ENCODE measurements around the gene RC3H1. TPM values are rescaled to one million over a fixed set of nuclear protein-coding genes. Genes with fewer than 3 reads are reported as not detected.

The RC3H1 gene
- total RNA-seq, 4 donors from 2014 or later: 26.2 to 37.3 (median 31.1) TPM

GRCh38 chr1:174031099-174031498 lies 8.9 kb upstream of the RC3H1 start:
- Histone ChIP-seq H3K36me3 (no peaks in the 10 kb centered on the region), H3K27ac (no peak overlapping the region), H3K4me1 (no peaks in the 10 kb centered on the region), H3K9me3 (no peaks in the 10 kb centered on the region), H3K27me3 (no peaks in the 10 kb centered on the region), H3K4me3 (no peak overlapping the region)
- no peak for DNase-seq
- no peak for TF ChIP-seq CTCF (IDR thresholded peaks at IDR 0.05)
- TF ChIP-seq POLR2A (IDR thresholded peaks at IDR 0.05): no peak

- Histone ChIP-seq H3K36me3 (no peaks in the 10 kb centered on the region), H3K27me3 (no peaks in the 10 kb centered on the region), H3K4me1 (peaks cover 0 to 5% (median 0%) of the 10 kb centered on the region in 4 donors), H3K27ac (no peak overlapping the region), H3K4me3 (no peak overlapping the region), H3K9me3 (no peaks in the 10 kb centered on the region)
- TF ChIP-seq POLR2A (IDR thresholded peaks at IDR 0.05) (no peak), CTCF (IDR thresholded peaks at IDR 0.05) (no peak)
- DNase-seq: no peak
These were observed 6.3 kb upstream of the RC3H1 start for GRCh38 chr1:174028495-174028894.

GRCh38 chr1:174023440-174023839 lies 1.3 kb upstream of the RC3H1 start:
- DNase-seq: peak in 1 of 3 donors; percentile 73
- no peaks in the 10 kb centered on the region for H3K27me3 ChIP-seq
- TF ChIP-seq CTCF (IDR thresholded peaks at IDR 0.05) (no peak), POLR2A (IDR thresholded peaks at IDR 0.05) (no peak)
- H3K4me1 ChIP-seq: peaks cover 0 to 36% (median 13%) of the 10 kb centered on the region in 4 donors
- no peaks in the 10 kb centered on the region for H3K36me3 ChIP-seq
- no peak overlapping the region for H3K4me3 ChIP-seq
- H3K9me3 ChIP-seq: no peaks in the 10 kb centered on the region
- H3K27ac ChIP-seq: peak overlapping the region in 3 of 4 donors; percentile 92 to 97 (median 93)

- Histone ChIP-seq H3K27ac (peak overlapping the region; percentile 92 to 97 (median 94)), H3K4me1 (peaks cover 0 to 41% (median 13%) of the 10 kb centered on the region in 4 donors), H3K4me3 (peak overlapping the region; percentile 80 to 97 (median 82)), H3K9me3 (no peaks in the 10 kb centered on the region), H3K27me3 (no peaks in the 10 kb centered on the region), H3K36me3 (no peaks in the 10 kb centered on the region)
- TF ChIP-seq POLR2A (IDR thresholded peaks at IDR 0.05) (no peak), CTCF (IDR thresholded peaks at IDR 0.05) (no peak)
- no peak for DNase-seq
These were observed 770 bp upstream of the RC3H1 start for GRCh38 chr1:174022976-174023277.

GRCh38 chr1:174021591-174022079 lies 522 bp downstream of the RC3H1 start:
- no peak for TF ChIP-seq POLR2A (IDR thresholded peaks at IDR 0.05)
- peak; percentile 66 to 74 (median 72) for DNase-seq
- peak overlapping the region; percentile 80 to 97 (median 82) for H3K4me3 ChIP-seq
- H3K27me3 ChIP-seq: no peaks in the 10 kb centered on the region
- no peaks in the 10 kb centered on the region for H3K9me3 ChIP-seq
- H3K4me1 ChIP-seq: peaks cover 0 to 54% (median 13%) of the 10 kb centered on the region in 4 donors
- no peaks in the 10 kb centered on the region for H3K36me3 ChIP-seq
- peak overlapping the region; percentile 92 to 97 (median 94) for H3K27ac ChIP-seq

GRCh38 chr1:174018565-174018964 lies 3.6 kb downstream of the RC3H1 start:
- no peak overlapping the region for H3K27ac ChIP-seq
- H3K27me3 ChIP-seq: no peaks in the 10 kb centered on the region
- TF ChIP-seq CTCF (IDR thresholded peaks at IDR 0.05): no peak
- TF ChIP-seq POLR2A (IDR thresholded peaks at IDR 0.05): no peak
- no peaks in the 10 kb centered on the region for H3K9me3 ChIP-seq
- no peak for DNase-seq
- H3K36me3 ChIP-seq: no peaks in the 10 kb centered on the region
- H3K4me3 ChIP-seq: no peak overlapping the region
- H3K4me1 ChIP-seq: peaks cover 0 to 76% (median 16%) of the 10 kb centered on the region in 4 donors

Measured in Peyer's patch (tissue), 4 donors.